ENCODE results near the gene TOM1L2. TPM values are rescaled to one million over a fixed set of nuclear protein-coding genes. Genes with fewer than 3 reads are reported as not detected.

Gene TOM1L2
- total and polyA plus RNA-seq, 12 donors: 29.6 to 437 (median 67.7) TPM

- H3K9me3 ChIP-seq (replicated peaks in 1 of 3): no peaks in the 10 kb centered on the region
- peak overlapping the region in 3 of 5 donors; percentile 72 to 85 (median 80) for H3K27ac ChIP-seq
- peaks cover 17 to 38% of the 10 kb centered on the region in 2 donors for H3K4me1 ChIP-seq (replicated peaks in 1 of 2)
- no peak overlapping the region for H3K4me3 ChIP-seq
- DNase-seq: no peak
- intact Hi-C loops (cut with DNase I): loop anchor here in 1 of 2 donors (5.0 kb wide), 1 partner anchor 44 kb away; no protein-coding TSS in a partner anchor
- no peak for TF ChIP-seq CTCF (IDR thresholded peaks at IDR 0.05)
- TF ChIP-seq POLR2A (IDR thresholded peaks at IDR 0.05): no peak
- 80 to 86% (median 85%) methylated on average over 2 of the region's 2 CpGs; no CpG with 5 or more reads in 1 of the 4 donors for WGBS, 4 donors
- H3K36me3 ChIP-seq (replicated peaks in 1 of 2): no peaks in the 10 kb centered on the region
- H3K27me3 ChIP-seq: no peaks in the 10 kb centered on the region
Measured at GRCh38 chr17:17856386-17856785, 115.8 kb downstream of the TOM1L2 start.

GRCh38 chr17:17855976-17856375 lies 116.2 kb downstream of the TOM1L2 start:
- Histone ChIP-seq H3K27ac (peak overlapping the region in 3 of 5 donors; percentile 72 to 85 (median 80)), H3K4me1 (replicated peaks in 1 of 2) (peaks cover 17 to 38% of the 10 kb centered on the region in 2 donors), H3K9me3 (replicated peaks in 1 of 3) (no peaks in the 10 kb centered on the region), H3K27me3 (no peaks in the 10 kb centered on the region), H3K4me3 (no peak overlapping the region), H3K36me3 (replicated peaks in 1 of 2) (no peaks in the 10 kb centered on the region)
- DNase-seq: peak in 6 of 7 donors; percentile 63 to 84 (median 72)
- 35 to 49% (median 42%) methylated on average over 2 to 3 of the region's 3 CpGs for WGBS, 4 donors
- no peak for TF ChIP-seq CTCF (IDR thresholded peaks at IDR 0.05)
- TF ChIP-seq POLR2A (IDR thresholded peaks at IDR 0.05): no peak
- intact Hi-C loops (cut with DNase I): loop anchor here in 1 of 2 donors (5.0 kb wide), 1 partner anchor 44 kb away; no protein-coding TSS in a partner anchor

- Histone ChIP-seq H3K27me3 (no peaks in the 10 kb centered on the region), H3K27ac (peak overlapping the region in 1 of 5 donors; percentile 85), H3K4me1 (replicated peaks in 1 of 2) (peaks cover 33 to 52% of the 10 kb centered on the region in 2 donors), H3K9me3 (replicated peaks in 1 of 3) (no peaks in the 10 kb centered on the region), H3K4me3 (no peak overlapping the region), H3K36me3 (replicated peaks in 1 of 2) (no peaks in the 10 kb centered on the region)
- no peak for TF ChIP-seq CTCF (IDR thresholded peaks at IDR 0.05)
- no peak for TF ChIP-seq POLR2A (IDR thresholded peaks at IDR 0.05)
- WGBS, 4 donors: 90 to 95% (median 91%) methylated on average over 8 of the region's 8 CpGs
- no peak for DNase-seq
- intact Hi-C loops (cut with DNase I): no loop called here
Measured at GRCh38 chr17:17853811-17854447, 118.3 kb downstream of the TOM1L2 start.

- H3K27me3 ChIP-seq: no peaks in the 10 kb centered on the region
- H3K27ac ChIP-seq: peak overlapping the region in 1 of 5 donors; percentile 26
- H3K36me3 ChIP-seq (replicated peaks in 1 of 2): no peaks in the 10 kb centered on the region
- no peak overlapping the region for H3K4me3 ChIP-seq
- H3K9me3 ChIP-seq (replicated peaks in 1 of 3): no peaks in the 10 kb centered on the region
- intact Hi-C loops (cut with DNase I): no loop called here
- 87 to 100% (median 95%) methylated on average over 2 to 3 of the region's 3 CpGs for WGBS, 4 donors
- DNase-seq: peak in 1 of 7 donors; percentile 19
- H3K4me1 ChIP-seq (replicated peaks in 1 of 2): peaks cover 36 to 56% of the 10 kb centered on the region in 2 donors
- TF ChIP-seq CTCF (IDR thresholded peaks at IDR 0.05) (no peak), POLR2A (IDR thresholded peaks at IDR 0.05) (no peak)
Measured at GRCh38 chr17:17852930-17853329, 119.3 kb downstream of the TOM1L2 start.

All from adrenal gland (tissue), 12 donors.